Fibroblast of skin of left quadriceps (primary cell): Measurements from ENCODE around the gene RGSL1.

ENCODE experiments used
- DNase-seq, 2 experiments: peaks; one replicate each; pipeline ENCODE4 v3.0.0-alpha.2; 2013; ENCODE audit warnings: low read depth in 2 of 2

The RGSL1 gene

DNA sequence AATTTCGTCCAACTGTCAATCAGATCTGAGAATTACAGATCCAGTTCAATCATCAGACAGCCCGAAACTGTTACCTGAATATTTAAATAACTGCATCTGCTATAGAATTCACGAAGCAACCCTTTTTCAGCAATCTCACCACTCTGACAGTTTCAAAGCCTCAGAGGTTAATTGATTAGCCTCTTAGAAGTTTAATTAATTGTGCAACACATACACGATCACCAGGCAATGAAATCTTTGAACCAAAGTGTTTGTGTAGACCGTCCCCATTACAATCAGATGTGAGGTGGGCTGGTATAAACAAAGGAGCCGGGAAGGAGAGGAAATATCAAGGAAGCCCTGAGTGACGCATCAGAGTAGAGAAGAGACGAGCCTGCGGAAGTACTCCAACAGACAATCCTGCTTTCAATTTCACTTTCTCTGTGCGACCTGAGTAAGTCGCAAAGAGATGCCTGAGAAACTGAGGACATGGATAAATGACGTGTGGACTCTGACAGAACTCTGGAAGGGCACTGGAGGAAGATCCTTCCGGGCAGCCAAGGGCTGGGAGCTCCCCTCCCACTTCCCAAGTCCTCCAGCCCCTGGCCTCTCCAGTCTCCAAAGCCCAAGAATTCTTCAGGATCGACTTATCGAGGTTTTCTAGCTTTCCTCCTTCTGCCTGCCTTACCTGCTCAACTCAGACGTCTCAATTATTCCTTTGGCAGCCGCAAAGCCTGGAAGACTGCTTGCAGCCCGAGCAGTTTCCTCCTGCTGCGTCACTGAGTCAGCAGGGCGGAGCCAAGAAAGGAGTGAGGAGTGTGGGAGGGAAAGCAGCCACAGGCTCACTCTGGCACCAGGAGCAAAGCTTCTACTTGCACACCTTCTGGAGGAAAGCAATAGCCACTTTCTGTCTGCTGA, 138.8 kb downstream of the RGSL1 start, which contains the start of gene RNASEL:
Gene RNASEL, minus strand, starts transcription at position 757 of the 897 bp plus-strand sequence. CDS start 2,450 bp downstream, outside the sequence.
- no peak for DNase-seq

DNA sequence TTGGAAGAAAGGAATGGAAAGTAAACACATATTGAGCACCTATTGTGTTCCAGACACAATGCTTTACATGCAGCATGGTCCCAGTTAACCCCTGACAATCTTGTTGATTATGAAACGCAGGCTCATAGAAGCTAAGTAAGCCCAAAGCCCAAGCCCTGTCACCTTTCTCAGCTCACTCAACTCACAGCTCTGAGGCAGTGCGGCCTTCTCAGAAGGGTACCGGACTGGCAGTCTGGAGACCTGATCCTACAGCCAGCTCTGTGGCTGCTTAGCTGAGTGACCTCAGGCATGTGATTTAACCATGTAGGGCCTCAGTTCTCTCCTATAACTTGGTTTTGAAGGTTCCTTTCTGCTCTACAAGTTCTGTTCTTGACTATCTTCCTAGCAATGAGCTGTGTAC, 139.6 kb downstream of the RGSL1 start:
- no peak for DNase-seq

DNA sequence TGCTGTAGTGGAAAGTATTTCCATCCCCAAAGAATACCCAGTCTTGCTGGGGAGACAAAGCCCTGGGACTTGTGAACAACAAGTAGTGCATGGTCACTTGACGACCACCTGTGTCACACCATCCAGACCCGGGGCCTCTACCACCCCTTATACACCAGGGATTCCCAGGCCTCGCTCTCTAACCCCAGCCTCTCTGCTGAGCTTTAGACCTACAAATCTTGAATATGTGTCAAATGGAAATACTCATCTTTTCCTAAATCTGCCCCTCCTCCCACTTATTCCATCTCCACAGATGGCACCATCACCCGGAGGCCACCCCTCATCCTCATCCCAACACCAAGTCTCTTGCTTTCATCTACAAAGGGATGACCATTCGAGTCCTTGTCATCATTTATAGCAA, 140.0 kb downstream of the RGSL1 start:
- no peak for DNase-seq

DNA sequence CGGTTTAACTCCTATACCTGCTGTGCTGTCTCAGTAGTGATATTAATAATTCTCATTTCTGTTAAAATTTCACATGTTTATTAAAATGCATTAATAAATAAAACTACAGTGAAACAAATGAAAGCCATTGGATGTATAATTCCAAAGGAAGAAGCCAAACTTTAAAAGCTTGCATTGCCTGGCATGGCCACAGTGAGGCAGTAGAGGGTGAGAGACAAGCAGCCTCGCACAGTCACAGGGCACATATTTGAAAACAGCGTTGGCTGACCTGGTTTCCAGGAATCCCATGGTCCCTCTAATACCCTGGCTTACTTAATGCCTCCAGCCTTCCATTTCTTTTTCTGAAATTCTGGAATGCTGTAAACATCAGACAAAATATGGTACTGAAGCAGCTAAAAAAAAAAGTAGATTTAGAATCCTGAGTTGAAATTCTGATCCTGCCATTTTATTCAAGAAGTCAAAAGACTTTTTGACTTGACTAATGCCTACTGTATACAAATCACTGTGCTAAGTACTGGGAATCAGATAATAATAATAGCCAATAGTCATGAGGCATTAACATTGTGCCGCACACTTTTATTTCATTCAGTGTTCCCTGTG, 145.8 kb downstream of the RGSL1 start:
- no peak for DNase-seq

GRCh38 chr1:182596934-182597333, 147.0 kb downstream of the RGSL1 start:
- no peak for DNase-seq

- no peak for DNase-seq
Observed at GRCh38 chr1:182598296-182598695, 148.3 kb downstream of the RGSL1 start.

- DNase-seq, result no peak
Observed at GRCh38 chr1:182599339-182599738, 149.4 kb downstream of the RGSL1 start.

DNA sequence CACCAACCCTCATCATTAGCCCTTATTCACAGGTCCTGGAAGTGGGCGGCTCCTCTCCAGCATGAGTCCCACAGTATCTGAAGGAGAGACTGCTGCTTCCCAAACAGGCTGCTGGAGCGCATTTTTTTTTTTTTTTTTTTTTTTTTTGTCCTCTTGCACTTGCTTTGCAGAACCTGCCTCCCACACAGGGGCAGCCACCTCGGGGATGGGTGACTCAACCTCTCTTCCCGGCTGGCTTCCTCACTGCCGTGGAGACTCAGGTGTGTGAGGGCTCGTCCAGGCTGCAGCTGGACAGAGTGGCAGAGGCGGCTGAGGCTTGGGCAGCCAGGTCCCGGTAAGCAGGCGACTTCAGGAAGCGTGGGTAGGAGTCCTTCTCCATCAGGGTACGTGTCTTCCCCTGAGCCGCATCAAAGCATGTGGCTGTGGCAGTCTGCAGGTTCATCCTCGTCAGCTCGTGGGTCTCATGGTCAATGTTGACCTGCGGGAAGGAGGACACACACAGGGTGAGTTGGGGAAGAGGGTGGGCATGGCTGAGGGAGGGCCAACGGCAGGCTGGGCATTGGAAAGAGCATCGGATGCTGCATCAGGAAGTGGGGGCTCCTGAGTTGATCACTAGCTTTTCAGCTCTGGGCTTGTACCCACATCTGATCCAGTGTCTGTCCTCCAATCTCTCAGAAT, 150.2 kb downstream of the RGSL1 start:
- no peak for DNase-seq

DNA sequence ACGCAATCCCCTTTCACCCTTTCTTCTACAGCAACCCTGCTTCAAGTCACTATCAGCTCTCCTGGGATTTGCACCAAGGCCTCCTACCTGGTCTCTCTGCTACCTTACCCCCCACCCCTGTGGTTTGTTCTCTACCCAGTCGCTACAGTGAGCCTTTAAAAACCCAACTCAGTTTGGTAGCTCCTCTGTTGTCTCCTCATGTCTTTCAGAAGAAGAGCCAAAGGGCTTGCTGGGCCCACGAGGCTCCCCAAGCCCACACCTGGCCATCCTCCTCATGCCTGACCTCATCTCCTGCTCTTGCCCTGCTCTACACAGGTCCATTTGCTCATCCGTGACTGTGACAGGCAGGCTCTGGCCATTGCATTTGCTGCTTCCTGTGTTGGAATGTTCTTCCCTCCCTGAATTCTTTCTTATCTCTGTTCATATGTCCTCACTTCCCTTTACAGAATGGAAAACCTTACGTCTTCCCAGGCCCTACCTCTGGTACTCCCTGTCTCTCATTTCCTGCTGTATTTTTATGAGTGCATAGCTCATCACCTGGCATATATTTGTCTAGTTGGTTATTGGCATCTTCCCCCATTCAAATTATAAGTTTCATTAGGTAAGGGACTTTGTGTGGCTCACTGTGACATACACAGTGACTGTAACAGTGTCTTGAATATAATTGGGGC, 150.9 kb downstream of the RGSL1 start:
- DNase-seq, result no peak

- no peak for DNase-seq
Observed at GRCh38 chr1:182601416-182601786, 151.5 kb downstream of the RGSL1 start.

GRCh38 chr1:182601913-182602312, 152.0 kb downstream of the RGSL1 start:
- DNase-seq, result no peak

DNA sequence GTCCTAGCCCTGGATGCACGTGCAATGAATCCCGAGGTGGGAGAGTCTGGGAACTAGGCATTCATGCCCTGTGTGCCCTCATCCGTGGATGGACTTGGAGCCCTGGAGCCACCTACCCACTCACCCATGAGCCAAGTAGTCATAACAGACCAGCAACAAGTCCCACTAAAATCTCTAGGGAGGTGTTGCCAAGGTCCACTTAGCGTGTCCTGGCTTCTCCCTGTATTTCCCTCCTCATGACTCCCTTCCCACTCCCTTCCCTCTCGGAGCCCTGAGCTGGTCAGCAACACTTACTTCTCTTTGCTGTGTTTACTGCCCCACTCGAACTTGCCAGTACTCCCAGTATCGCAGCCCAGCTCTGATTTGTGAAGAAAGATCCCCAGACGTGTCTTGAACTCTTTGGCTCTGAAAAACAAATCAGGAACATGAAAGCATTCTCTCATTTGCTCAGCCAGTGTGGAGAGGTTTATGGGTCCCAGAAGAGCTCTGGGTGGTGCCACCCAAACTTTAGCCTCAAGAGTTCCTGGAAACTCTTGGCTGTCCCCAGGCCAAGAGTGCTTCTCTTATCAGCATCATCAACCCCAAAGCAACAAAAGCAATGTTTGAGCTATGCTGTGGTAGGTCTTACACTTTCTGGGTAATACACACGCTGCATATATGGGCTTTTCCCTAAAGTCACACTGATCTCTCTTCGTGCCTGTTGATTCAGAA, 153.1 kb downstream of the RGSL1 start:
- DNase-seq, result no peak

DNA sequence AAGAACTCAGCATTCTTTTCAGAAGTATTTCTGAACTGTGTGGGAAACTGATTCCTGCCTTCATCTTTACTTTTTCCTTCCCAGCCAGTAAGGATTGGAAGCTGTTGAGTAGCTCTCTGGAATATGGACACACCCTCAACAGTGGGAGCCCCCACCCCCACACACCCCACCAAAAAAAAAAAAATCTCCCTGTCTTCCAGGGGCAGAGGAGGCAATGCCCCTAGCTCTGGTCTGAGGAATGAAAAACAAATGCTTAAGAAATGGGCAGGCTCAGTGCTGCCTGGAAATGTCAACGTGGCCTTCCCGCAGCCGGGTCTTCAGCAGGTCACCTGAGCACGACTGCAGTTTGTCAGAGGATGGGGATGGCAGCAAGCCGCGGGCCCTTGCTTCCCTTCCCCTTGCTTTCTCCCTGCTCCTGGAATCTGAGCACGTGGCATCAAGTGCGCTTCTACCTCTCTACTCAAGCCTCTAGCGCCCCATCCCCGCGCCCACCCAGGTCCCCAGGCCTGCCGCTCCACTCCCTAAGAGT, 153.8 kb downstream of the RGSL1 start:
- DNase-seq, result no peak

DNA sequence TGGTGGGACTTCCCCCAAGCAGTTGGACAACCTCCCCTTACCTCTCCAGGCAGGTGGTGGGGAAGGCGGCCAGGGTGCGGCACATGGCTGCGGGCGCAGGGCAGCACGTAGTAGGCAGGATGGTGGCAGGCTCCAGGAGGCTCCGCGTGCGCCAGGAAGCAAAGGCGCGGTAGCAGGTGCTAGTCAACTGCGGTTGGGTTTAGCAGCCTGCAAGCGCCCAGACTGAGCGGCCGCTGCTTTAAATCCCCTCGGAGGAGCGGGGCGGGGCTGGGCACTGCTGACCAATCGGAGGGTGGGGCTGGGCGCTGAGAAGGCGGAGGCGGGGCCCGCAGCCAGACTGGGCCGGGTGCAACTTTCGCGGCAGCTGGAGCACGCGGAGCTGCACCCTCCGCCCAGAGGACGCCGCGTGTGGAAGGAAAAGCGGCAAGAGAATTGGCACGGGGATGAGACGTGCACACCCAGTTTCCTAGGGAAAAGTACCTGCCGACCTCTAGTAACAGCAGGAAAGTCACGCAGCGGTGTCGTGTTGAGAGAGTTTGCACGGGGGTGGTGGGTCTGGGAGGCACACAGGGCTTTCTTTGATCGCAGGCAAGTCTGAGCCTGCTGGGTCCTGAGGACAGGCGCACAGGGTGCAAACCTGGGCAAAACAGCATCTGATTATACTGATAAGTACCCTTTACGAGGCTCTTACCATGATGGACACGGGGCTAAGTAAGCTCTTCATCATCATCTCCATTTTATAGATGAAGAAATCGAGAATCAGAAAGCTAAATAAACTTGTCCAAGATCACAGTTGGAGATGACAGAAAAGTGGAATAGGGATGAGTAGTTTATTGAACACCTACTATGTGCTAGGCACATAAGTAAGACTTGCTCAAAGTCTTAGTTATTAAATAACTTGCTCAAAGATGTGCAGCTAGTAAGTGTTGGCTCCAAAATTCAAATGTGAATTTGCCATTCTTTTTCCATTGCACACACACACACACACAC, 154.5 kb downstream of the RGSL1 start, which contains the start of gene RGS16:
Gene RGS16, minus strand, starts transcription at position 215 of the 990 bp plus-strand sequence. Its CDS starts 130 bp downstream, at position 85.
- DNase-seq, result no peak

- no peak for DNase-seq
Observed at GRCh38 chr1:182607566-182607965, 157.6 kb downstream of the RGSL1 start.

DNA sequence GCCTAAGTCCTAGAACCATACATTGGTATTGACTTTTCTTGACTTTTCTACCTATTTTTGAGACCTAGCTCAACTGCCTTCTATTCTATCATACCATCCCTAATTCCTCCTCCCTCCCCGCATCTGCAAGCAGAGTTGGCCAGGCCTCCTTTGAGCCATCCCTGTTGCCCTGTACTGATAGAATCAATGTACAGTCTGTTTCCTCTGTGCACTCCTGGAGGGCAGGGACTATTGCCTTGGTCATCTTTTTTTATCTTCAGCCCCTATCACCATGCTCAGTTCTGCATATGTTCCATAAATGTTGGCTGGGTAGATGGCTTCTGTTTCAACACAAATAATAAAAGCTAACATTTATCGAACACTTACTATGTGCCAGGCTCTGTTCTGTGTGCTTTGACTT, 158.3 kb downstream of the RGSL1 start:
- DNase-seq, result no peak

DNA sequence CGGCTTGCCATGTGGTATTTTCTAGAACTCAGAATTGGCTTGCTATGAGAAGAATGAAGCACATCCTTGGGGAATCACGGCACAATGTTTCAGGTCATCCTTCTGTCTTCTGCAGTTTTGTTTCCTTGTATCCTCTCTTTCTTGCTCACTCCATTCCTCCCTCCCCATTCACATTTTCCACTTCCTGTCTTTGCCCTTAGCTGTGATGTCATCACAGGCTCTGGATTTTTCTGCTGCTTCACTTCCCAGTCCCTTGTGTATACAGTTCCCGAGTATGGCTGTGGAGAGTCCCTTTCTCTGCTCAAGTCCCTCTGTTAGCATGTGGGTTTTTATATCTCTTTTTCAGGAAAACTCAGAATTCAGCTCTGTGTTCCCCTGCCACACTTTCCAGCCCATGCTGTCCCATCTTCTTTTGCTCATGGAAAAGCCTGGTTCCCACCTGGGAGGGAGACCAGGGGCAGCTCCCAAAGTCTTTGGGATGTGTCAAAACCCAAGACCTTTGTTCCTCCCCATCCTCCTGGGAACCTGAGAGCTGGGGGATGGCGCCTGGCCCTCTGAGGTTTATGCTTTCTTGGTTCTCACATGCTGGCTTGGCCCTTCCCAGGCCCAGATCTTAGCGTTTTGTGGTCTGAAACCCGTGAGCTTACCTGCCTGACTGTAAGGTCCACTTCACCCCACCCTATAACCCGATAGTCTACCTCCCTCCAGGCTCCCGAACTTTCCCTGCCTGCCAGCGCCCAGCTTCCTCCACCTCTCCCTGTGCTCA, 159.1 kb downstream of the RGSL1 start:
- DNase-seq, result no peak
